ENCODE results near the gene VCAN.

The VCAN gene

DNA sequence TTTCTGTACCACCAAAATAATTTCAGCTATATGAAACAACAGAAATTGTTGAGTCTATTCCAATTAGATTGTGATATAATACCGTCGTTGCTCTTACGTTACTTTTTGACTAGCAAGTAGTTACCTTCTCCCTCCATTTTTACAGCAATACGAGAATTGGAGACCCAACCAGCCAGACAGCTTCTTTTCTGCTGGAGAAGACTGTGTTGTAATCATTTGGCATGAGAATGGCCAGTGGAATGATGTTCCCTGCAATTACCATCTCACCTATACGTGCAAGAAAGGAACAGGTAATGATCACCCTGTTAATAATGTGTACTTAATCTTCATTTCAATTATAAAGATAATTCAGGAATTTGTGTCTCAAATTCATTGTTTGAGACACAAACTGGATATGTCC, 100.7 kb downstream of the VCAN start:
- DNase-seq: no peak

DNA sequence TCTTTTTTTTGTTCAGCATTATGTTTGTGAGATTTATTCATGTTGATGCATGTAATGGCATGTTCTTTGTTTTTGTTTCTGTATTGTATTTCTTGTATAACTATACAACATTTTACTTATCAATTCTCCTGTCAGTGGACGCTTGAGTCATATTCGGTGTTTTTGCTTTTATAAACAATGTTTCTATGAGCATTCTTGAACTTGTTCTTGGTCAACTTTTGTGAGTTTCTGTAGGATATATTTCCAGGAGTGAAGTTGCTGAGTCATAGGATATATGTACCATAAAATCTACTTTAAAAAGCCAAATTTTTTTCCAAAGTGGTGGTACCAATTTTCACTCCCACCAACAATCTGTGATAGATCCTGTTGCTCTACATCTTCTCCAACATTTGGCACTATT, 104.8 kb downstream of the VCAN start:
- DNase-seq: no peak

GRCh38 chr5:83577036-83577636, 105.6 kb downstream of the VCAN start:
- no peak for DNase-seq

DNA sequence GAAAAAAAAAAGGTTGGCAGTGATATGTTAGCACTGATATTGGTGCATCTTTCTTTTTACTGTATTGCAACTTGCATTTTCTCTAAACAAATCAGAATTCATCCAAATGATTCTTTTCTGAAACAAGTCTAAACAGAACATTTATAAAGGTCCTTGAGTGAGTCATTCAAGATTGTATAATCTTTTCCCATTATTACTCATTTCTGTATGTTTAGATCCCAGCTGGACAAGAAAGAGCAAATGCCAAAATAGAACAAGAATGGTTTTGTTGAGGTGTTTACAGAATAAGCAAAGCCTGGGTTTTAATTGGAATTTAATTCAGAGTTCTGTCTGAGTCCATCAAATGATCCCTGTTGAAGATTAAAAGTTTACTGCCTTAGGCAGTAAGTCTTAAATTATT, 112.3 kb downstream of the VCAN start:
- no peak for DNase-seq

DNA sequence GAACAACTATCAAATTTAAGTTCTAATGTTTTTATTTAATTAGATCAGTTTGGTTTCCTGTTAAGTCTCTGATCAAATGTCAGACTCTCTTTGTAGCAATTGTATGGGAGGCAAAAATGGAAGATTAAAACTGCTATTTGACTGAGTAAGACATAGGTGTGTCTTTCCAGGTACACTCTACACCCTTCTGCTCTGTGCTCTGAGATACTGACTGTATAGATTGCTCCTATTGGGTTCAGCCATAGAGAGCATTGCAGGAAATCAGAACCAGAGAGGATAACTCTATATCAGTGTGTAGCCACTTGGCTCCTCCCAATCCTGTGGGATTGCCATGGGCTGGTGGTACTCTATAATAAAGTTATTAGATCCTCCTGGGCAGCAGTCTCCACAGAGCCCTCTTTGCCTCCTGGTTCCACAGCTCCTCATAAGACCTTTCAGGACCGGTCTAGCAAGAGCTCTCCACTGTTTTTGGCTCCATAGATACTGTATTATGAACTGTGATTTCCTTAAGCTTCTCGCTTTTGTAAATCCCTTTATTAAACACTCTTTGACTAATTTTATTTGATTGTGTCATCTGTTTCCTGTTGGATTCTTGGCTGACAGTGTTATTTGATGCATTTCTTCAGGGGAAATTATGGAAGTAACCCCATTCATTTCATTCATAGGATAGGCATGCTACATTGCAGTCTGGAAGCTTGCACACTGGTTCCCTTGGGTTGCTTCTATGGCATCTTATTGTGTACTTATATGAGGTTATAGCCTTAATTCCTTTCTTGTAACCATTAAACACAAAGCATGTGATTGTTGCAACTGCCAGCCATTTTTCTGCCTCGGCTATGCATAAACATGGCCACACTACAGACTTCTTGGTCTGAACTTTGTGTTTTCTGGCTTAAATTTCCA, 115.6 kb downstream of the VCAN start:
- no peak for DNase-seq

GRCh38 chr5:83589786-83590185, 118.2 kb downstream of the VCAN start:
- DNase-seq: no peak

DNA sequence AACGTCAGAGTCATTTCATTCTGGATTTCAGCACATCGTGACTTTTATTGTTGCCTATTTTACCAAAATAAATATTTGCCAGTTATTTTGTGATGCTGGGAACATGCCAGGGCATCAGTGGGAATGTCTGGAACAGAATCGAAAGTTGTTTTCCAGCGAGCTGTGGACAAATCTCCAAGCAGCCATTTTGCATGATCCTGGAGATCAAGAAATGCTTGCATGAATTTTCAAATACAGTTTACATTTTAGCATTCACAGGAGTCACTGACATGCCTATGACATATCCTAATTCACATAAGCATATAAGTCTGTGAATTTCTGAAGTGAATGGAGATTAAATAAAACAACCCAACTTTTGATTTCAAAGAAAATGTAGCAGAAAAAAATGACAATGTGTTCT, 119.4 kb downstream of the VCAN start:
- no peak for DNase-seq

DNA sequence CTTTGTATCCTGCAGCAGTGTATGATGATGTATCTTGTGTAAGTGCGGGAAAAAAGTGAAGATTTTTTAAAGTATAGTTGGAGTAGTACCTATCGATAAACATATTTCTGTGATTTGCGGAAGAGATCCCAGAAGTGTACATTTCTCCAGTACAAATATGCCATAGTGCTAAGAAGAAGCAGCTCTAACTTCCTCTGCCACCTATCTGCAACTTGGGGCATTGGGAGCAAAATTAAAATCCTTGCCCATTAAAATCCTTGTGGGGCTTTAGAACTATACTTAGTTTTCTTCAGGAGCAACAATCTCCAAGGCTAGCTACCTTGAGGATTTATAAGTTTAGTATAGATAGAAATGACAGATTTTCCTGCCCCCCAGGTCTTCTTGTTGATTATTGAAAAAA, 123.7 kb downstream of the VCAN start:
- DNase-seq: no peak

GRCh38 chr5:83608122-83608521, 136.6 kb downstream of the VCAN start:
- DNase-seq: no peak

GRCh38 chr5:83614841-83615240, 143.3 kb downstream of the VCAN start:
- DNase-seq: no peak

GRCh38 chr5:83628360-83628759, 156.8 kb downstream of the VCAN start:
- no peak for DNase-seq

Measured in stimulated activated CD4-positive, alpha-beta T cell treated with anti-CD3 and anti-CD28 coated beads, Interleukin-4, amount 100 ng/mL, for 4 hours (primary cell).